DMS53 treated with DMSO at 0.1 percent for 48 hours (cell line): ENCODE results near the gene MRNIP.
A peak's percentile ranks its signal among the peaks of the same experiment; 100 is the strongest.

ENCODE experiments used
- DNase-seq: peaks from one replicate; lab custom pipeline; 2025; ENCODE audit not compliant: unreplicated experiment; lab: John Stamatoyannopoulos, UW

The MRNIP gene

GRCh38 chr5:179858586-179859427 lies at the start of gene MRNIP:
MRNIP (minus strand) TSS chr5:179858817; CDS start chr5:179858796, 21 bp downstream.
- DNase-seq = peak; percentile 92

GRCh38 chr5:179907556-179908324 lies 49.1 kb upstream of the MRNIP start, which contains the start of gene TBC1D9B:
TBC1D9B (minus strand) TSS chr5:179907897; CDS start chr5:179907821, 76 bp downstream.
- peak; percentile 56 for DNase-seq

- DNase-seq = no peak
Observed at GRCh38 chr5:179906795-179907555, 48.4 kb upstream of the MRNIP start.

- no peak for DNase-seq
Observed at GRCh38 chr5:179906294-179906794, 47.7 kb upstream of the MRNIP start.

- no peak for DNase-seq
Observed at GRCh38 chr5:179905161-179905560, 46.5 kb upstream of the MRNIP start.

GRCh38 chr5:179904463-179905160 lies 46.0 kb upstream of the MRNIP start:
- no peak for DNase-seq

GRCh38 chr5:179902763-179903158 lies 44.1 kb upstream of the MRNIP start:
- DNase-seq = no peak

GRCh38 chr5:179901915-179902762 lies 43.5 kb upstream of the MRNIP start:
- no peak for DNase-seq

- DNase-seq = no peak
Observed at GRCh38 chr5:179901462-179901861, 42.8 kb upstream of the MRNIP start.

- no peak for DNase-seq
Observed at GRCh38 chr5:179900711-179901110, 42.1 kb upstream of the MRNIP start.

GRCh38 chr5:179900206-179900605 lies 41.6 kb upstream of the MRNIP start:
- no peak for DNase-seq

GRCh38 chr5:179895861-179896260 lies 37.2 kb upstream of the MRNIP start:
- no peak for DNase-seq

GRCh38 chr5:179893958-179894895 lies 35.6 kb upstream of the MRNIP start:
- no peak for DNase-seq

GRCh38 chr5:179893076-179893957 lies 34.7 kb upstream of the MRNIP start:
- no peak for DNase-seq

GRCh38 chr5:179892255-179892654 lies 33.6 kb upstream of the MRNIP start:
- DNase-seq = no peak

- no peak for DNase-seq
Observed at GRCh38 chr5:179890751-179891682, 32.4 kb upstream of the MRNIP start.
